Hematopoietic multipotent progenitor cell treated with erythropoietin and hydrocortisone succinate and interleukin-3 and kit ligand, for 15 days (in vitro differentiated cells): ENCODE measurements around the gene PARP12.

Source experiments
- DNase-seq: peaks from one replicate; pipeline ENCODE4 v3.0.0-alpha.2; 2015; ENCODE audit warnings: low spot score

Gene PARP12

GRCh38 chr7:139991269-139991666 lies 71.5 kb downstream of the PARP12 start:
- DNase-seq = no peak

GRCh38 chr7:139990571-139991268 lies 72.0 kb downstream of the PARP12 start:
- no peak for DNase-seq

- no peak for DNase-seq
Measured at GRCh38 chr7:139990142-139990535, 72.6 kb downstream of the PARP12 start.

- no peak for DNase-seq
Measured at GRCh38 chr7:139989366-139990141, 73.2 kb downstream of the PARP12 start.

- no peak for DNase-seq
Measured at GRCh38 chr7:139987691-139988516, 74.8 kb downstream of the PARP12 start.

- no peak for DNase-seq
Measured at GRCh38 chr7:139985811-139986210, 76.9 kb downstream of the PARP12 start.

GRCh38 chr7:139984642-139985539 lies 77.9 kb downstream of the PARP12 start:
- no peak for DNase-seq

- no peak for DNase-seq
Measured at GRCh38 chr7:139982927-139983920, 79.5 kb downstream of the PARP12 start.

- no peak for DNase-seq
Measured at GRCh38 chr7:139981511-139981895, 81.2 kb downstream of the PARP12 start.

- no peak for DNase-seq
Measured at GRCh38 chr7:139976838-139977656, 85.7 kb downstream of the PARP12 start.

GRCh38 chr7:139976055-139976837 lies 86.5 kb downstream of the PARP12 start:
- no peak for DNase-seq

- DNase-seq = no peak
Measured at GRCh38 chr7:139974179-139974811, 88.5 kb downstream of the PARP12 start.
